Stimulated activated CD4-positive, alpha-beta T cell treated with anti-CD3 and anti-CD28 coated beads, Interleukin-2, amount 100 ng/mL, for 4 hours (primary cell): Measurements from ENCODE around the gene NUDT14.

Source experiments
- DNase-seq: peaks from one replicate; pipeline ENCODE4 v3.0.0-alpha.2; 2020; ENCODE audit warnings: low read depth

The NUDT14 gene

DNA sequence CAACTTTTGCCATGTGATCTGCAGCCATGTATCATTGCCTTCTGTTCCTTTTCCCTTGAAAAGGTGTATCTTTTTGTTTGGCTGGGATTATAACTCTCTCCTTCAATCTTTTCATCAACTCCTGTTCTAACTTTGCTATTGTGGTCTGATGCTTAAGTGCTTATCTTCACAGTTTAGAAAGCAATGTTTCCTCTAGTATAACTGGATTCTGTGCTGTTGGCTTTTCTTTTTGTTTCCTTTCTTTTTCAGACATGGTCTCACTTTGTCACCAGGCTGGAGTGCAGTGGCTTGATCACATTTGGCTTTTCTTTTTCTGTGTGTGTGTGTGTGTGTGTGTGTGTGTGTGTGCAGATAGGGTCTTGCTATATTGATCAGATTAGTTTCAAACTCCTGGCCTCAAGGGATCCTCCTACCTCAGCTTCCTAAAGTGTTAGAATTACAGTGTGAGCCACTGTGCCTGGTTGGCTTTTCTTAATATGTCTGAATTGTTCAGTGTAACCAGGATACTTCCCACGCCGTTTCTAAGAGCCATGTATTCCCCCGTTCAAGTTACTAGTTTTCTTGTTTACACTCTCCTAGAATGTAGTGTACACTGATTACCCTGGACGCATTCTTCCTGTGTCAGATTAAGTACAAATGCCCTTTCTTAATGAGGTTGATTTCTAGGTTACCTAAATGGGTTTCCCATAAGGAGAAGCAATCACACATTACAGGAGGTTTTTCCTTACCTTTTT, 48.0 kb downstream of the NUDT14 start:
- DNase-seq = no peak

GRCh38 chr14:105131241-105131640, 49.9 kb downstream of the NUDT14 start:
- no peak for DNase-seq

GRCh38 chr14:105128059-105128458, 53.1 kb downstream of the NUDT14 start:
- DNase-seq = no peak

DNA sequence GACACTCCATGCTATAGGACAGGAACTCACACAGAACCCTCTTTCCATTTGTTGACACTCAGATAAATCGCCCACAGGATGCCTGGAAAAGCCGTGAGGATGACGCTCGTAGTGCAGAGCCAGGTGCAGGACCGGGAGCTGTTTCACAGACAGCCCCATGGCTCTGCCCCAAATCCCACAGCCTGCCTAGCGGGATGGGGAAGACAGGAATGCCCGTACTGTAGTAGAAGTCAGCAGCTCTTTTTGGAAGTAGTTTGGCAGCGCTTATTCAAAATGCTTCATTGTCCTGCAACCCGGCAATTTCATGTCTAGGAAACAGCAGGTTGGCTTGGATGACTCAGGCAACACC, 54.2 kb downstream of the NUDT14 start:
- no peak for DNase-seq

GRCh38 chr14:105126126-105126980, 54.8 kb downstream of the NUDT14 start:
- no peak for DNase-seq

DNA sequence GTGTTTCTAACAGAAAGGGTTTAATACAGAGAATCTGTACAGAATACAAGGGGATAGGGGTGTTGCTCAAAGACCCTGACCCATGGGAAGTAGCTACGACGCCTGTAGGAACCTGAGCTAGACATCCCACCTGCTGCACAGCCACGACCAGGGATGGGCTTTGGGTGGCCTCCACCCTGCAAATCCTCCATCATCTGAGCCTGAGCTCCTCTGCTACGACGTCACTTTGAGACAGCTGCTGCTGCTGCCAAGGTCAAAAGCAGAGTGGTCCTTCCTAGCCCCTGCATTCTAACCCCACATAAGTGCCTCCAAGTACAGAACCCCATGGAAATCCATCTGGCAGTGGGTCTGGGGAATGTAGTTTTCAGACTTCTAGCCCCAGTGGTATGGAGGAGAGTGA, 56.3 kb downstream of the NUDT14 start:
- DNase-seq = no peak

GRCh38 chr14:105123981-105124765, 56.9 kb downstream of the NUDT14 start:
- DNase-seq = no peak

- no peak for DNase-seq
Measured at GRCh38 chr14:105123064-105123665, 57.9 kb downstream of the NUDT14 start.
